ACC112 (cell line): Measurements from ENCODE around the gene FOCAD.

ENCODE experiments used
- H2AFZ ChIP-seq: fragments of 200-600 bp; sonication (generic); one replicate; pipeline ENCODE4 v1.6.0; 2017; ENCODE audit warnings: antibody characterized with exemption, low read length; ENCODE audit not compliant: unreplicated experiment
- H3K27ac ChIP-seq: fragments of 200-600 bp; sonication (generic); 2 replicates; pipeline ENCODE4 v1.5.1; 2014; ENCODE audit warnings: low read depth, mild to moderate bottlenecking, antibody characterized with exemption, low read length, moderate library complexity
- H3K27me3 ChIP-seq: fragments of 200-600 bp; sonication (generic); 2 replicates; pipeline ENCODE4 v1.6.1; 2014; ENCODE audit warnings: mild to moderate bottlenecking, antibody characterized with exemption, low read length, moderate library complexity, mixed read lengths; ENCODE audit not compliant: insufficient read depth
- H3K36me3 ChIP-seq: fragments of 200-600 bp; sonication (generic); 2 replicates; pipeline ENCODE4 v1.6.1; 2016; ENCODE audit warnings: mild to moderate bottlenecking, antibody characterized with exemption, low read length, moderate library complexity, mixed read lengths; ENCODE audit not compliant: insufficient read depth
- H3K4me1 ChIP-seq: fragments of 200-600 bp; sonication (generic); one replicate; pipeline ENCODE4 v1.6.1; 2016; ENCODE audit warnings: low read length, mixed read lengths; ENCODE audit not compliant: insufficient read depth, unreplicated experiment, control insufficient read depth
- H3K4me3 ChIP-seq: fragments of 200-600 bp; sonication (generic); 2 replicates; pipeline ENCODE4 v1.5.1; 2014; ENCODE audit warnings: mild to moderate bottlenecking, low read depth, low read length
- H3K79me2 ChIP-seq: fragments of 200-600 bp; sonication (generic); one replicate; pipeline ENCODE4 v1.6.0; 2016; ENCODE audit warnings: low read length; ENCODE audit not compliant: control insufficient read depth, unreplicated experiment, insufficient read depth

FOCAD gene

DNA sequence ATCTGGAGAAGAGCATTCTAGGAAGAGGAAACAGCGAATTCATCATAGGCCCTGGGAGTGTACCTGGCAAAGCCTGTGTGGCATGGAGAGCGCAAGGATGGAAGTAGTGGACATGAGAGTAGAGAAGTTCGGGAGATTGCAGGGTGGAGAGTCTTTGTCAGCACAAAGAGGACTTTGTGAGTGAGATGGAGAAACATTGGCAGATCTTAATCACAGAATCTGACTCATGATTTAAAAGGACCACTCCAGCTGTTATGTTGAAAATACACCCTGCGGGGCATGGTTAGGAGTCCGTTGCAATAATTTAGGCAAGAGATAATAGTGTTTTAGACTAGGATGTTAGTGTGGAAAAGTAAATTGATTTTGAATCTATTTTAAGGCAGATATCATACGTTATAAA, 230.5 kb downstream of the FOCAD start:
- H3K4me1 ChIP-seq: no peaks in the 10 kb centered on the region
- H3K27ac ChIP-seq: no peak overlapping the region
- no peaks in the 10 kb centered on the region for H3K27me3 ChIP-seq
- H3K4me3 ChIP-seq: no peak overlapping the region
- peaks cover 7% of the 10 kb centered on the region; the same call in 1 of the 2 replicates for H3K36me3 ChIP-seq
- no peak overlapping the region for H2AFZ ChIP-seq
- no peaks in the 10 kb centered on the region for H3K79me2 ChIP-seq

DNA sequence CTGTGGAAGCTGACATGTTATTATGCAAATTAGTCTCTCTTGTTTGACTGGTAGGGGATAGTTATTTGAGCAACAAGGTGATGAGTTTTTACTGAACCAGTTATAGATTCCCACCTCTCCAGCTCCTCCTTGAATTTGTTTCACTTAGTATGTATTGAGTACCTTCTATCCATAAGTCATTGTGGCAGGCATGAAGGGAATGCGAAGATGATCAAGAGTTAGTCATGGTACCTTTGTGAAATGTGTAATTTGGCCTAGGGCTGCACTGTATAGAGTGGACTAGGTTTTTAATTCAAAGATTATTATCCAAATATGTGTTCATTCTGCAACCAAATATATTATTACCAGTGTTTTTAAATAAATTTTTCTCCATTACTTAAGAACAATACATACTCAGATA, 237.3 kb downstream of the FOCAD start:
- H3K27ac ChIP-seq: no peak overlapping the region
- no peaks in the 10 kb centered on the region for H3K27me3 ChIP-seq
- H2AFZ ChIP-seq: no peak overlapping the region
- peaks cover 7% of the 10 kb centered on the region; the same call in 1 of the 2 replicates for H3K36me3 ChIP-seq
- H3K79me2 ChIP-seq: no peaks in the 10 kb centered on the region
- H3K4me3 ChIP-seq: no peak overlapping the region
- H3K4me1 ChIP-seq: no peaks in the 10 kb centered on the region

- no peaks in the 10 kb centered on the region for H3K27me3 ChIP-seq
- H2AFZ ChIP-seq: no peak overlapping the region
- H3K4me3 ChIP-seq: no peak overlapping the region
- no peaks in the 10 kb centered on the region for H3K79me2 ChIP-seq
- H3K4me1 ChIP-seq: no peaks in the 10 kb centered on the region
- no peak overlapping the region for H3K27ac ChIP-seq
- no peaks in the 10 kb centered on the region for H3K36me3 ChIP-seq
Observed at GRCh38 chr9:20925256-20926045, 241.4 kb downstream of the FOCAD start.

DNA sequence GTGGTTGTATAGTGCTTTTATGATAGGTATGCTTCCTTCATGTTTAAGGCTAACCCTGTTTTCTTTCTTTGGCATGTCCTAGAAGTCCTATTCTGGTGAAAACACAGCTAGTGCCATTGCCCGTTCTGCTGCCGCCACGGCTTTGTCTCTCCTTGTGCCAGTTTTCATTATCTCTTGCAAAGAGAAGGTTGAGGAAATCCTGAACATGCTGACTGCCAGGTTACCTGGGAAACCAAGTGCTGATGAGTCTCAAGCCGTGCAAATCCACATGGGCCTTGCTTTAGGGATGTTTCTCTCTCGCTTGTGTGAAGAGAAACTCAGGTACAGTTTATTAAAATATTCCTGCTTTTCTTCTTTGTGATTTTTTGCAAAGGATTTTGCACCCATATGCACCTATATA, 245.2 kb downstream of the FOCAD start:
- Histone ChIP-seq H3K27ac (no peak overlapping the region), H3K27me3 (no peaks in the 10 kb centered on the region), H3K4me1 (no peaks in the 10 kb centered on the region), H3K4me3 (no peak overlapping the region), H3K36me3 (no peaks in the 10 kb centered on the region), H3K79me2 (no peaks in the 10 kb centered on the region), H2AFZ (no peak overlapping the region)

DNA sequence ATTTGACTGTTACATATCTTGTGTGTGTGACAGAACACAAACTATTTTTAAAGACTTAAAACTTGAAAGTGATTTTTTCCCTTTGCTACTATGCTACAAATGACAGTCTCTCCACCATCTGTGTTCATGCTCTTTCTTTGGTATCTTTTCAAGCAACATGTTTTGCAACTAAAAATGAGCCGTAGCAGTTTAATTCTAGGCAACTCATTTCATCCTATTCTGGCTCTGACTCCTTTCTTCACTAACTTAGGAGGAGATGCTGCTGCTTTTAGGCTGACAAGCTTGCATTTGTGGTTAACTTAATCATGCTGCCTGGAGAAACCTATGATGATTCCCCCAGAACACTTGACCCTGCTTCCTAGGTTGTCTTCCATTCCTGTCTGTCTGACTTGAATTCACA, 246.8 kb downstream of the FOCAD start:
- Histone ChIP-seq H3K4me1 (no peaks in the 10 kb centered on the region), H3K36me3 (no peaks in the 10 kb centered on the region), H3K79me2 (no peaks in the 10 kb centered on the region), H3K27me3 (no peaks in the 10 kb centered on the region), H3K4me3 (no peak overlapping the region), H2AFZ (no peak overlapping the region), H3K27ac (no peak overlapping the region)

DNA sequence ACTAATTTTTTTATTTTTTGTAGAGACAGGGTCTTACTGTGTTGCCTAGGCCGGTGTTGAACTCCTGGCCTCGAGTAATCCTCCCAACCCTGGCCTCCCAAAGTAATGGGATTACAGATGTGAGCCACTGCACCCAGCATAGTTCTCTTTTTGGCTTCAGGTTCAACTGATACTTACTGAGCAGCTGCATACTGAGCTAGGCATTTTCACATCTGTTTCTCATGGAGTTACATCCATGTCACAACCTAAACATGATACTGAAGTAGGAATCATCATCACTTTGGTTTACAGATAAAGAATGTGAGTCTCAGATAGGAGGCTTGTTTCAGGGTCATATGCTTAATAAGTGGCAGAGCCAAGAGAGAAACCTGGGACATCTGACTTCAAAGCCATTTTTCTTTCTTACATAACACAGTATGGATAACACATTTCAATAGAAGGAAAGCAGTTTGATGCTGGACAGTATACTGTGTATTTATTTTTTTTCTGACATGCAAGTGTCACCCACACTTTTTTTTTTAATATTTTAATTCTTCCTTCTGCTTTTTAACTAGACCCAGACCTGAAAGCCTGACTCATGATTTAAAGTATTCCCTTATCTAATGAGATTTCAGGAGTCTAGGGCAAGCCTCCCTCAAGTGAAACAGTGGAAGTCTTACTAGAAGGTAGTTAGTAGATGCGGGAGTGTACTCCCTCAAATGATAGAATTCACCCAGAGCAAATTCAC, 256.6 kb downstream of the FOCAD start:
- Histone ChIP-seq H3K79me2 (no peaks in the 10 kb centered on the region), H3K27me3 (no peaks in the 10 kb centered on the region), H2AFZ (no peak overlapping the region), H3K36me3 (no peaks in the 10 kb centered on the region), H3K4me1 (no peaks in the 10 kb centered on the region), H3K4me3 (no peak overlapping the region), H3K27ac (no peak overlapping the region)

DNA sequence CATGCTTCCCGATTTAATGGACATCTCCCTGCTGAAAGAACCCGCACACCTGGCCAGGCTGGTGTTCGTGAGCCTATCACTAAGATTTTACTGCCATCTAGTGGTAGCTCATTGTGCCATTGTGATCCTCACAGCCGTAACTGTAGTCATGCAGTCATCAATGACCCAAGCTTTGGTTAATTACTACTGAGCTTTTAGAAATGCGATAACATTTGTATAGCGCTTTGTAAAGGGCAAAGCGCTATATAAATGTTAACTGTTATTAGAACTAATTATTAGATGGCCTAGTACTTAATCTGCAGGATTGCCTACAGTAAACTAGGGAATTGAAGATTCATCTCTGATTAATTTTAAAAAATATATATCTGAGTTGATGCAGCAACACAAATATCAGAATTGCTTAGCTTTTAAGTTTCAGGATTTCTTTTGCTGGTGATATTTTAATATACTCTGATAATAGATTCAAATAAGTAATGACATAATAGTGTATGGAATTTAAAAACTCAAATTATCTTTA, 257.2 kb downstream of the FOCAD start:
- Histone ChIP-seq H2AFZ (no peak overlapping the region), H3K4me3 (no peak overlapping the region), H3K79me2 (no peaks in the 10 kb centered on the region), H3K36me3 (no peaks in the 10 kb centered on the region), H3K27ac (no peak overlapping the region), H3K27me3 (no peaks in the 10 kb centered on the region), H3K4me1 (no peaks in the 10 kb centered on the region)

- Histone ChIP-seq H3K27me3 (no peaks in the 10 kb centered on the region), H3K4me3 (no peak overlapping the region), H3K79me2 (no peaks in the 10 kb centered on the region), H3K36me3 (no peaks in the 10 kb centered on the region), H3K4me1 (no peaks in the 10 kb centered on the region), H2AFZ (no peak overlapping the region), H3K27ac (no peak overlapping the region)
Observed at GRCh38 chr9:20944507-20944906, 260.4 kb downstream of the FOCAD start.

- no peaks in the 10 kb centered on the region for H3K79me2 ChIP-seq
- no peak overlapping the region for H3K4me3 ChIP-seq
- H3K27ac ChIP-seq: no peak overlapping the region
- H2AFZ ChIP-seq: no peak overlapping the region
- no peaks in the 10 kb centered on the region for H3K4me1 ChIP-seq
- no peaks in the 10 kb centered on the region for H3K27me3 ChIP-seq
- no peaks in the 10 kb centered on the region for H3K36me3 ChIP-seq
Observed at GRCh38 chr9:20945269-20945668, 261.2 kb downstream of the FOCAD start.

GRCh38 chr9:20945856-20946255, 261.8 kb downstream of the FOCAD start:
- Histone ChIP-seq H3K4me3 (no peak overlapping the region), H3K27me3 (no peaks in the 10 kb centered on the region), H3K4me1 (no peaks in the 10 kb centered on the region), H3K36me3 (0 out of 2 replicates have a peak, but pooled peaks cover 2% of the 10 kb centered on the region), H2AFZ (no peak overlapping the region), H3K79me2 (no peaks in the 10 kb centered on the region), H3K27ac (no peak overlapping the region)

DNA sequence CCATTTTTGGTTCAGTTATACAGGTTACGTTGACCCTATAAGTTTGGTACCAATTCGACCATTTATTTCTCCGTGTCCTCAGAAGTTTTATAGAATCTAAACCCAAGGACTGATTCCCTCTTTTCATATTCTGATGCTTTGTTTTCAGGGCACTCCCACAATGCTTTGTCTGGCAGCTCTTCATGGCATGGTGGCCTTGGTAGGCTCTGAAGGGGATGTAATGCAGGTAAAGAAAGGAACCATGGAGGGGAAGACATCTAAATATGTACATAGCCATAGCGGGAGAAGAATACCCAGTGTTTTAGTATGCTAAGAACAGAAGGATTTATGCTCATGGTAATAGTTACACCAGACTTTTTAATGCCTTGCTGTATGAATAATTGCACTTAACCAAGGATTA, 264.6 kb downstream of the FOCAD start:
- H3K4me3 ChIP-seq: no peak overlapping the region
- no peaks in the 10 kb centered on the region for H3K27me3 ChIP-seq
- H3K27ac ChIP-seq: no peak overlapping the region
- peaks cover 11% of the 10 kb centered on the region for H3K36me3 ChIP-seq
- no peaks in the 10 kb centered on the region for H3K79me2 ChIP-seq
- H2AFZ ChIP-seq: no peak overlapping the region
- no peaks in the 10 kb centered on the region for H3K4me1 ChIP-seq
